Measurements from ENCODE around the gene BRD1. TPM values are rescaled to one million over a fixed set of nuclear protein-coding genes. Genes with fewer than 3 reads are reported as not detected.

The BRD1 gene
- total and polyA plus RNA-seq, 9 of the 15 experiments (the other 6 are each of a cell fraction or from before 2014, with no cell fraction given): 0.42 to 17.6 (median 5.5) TPM

GRCh38 chr22:49793296-49793695 lies 34.4 kb downstream of the BRD1 start:
- FAIRE-seq (no peak), DNase-seq (ENCODE audit: extremely low read depth in 1 of 4, low spot score in 3 of 4) (no peak)
- H3K79me2 ChIP-seq (ENCODE audit: control insufficient read depth, insufficient read depth, low read length): no peaks in the 10 kb centered on the region; the same call in 1 of the 3 replicates

More at GRCh38 chr22:49793296-49793695, 34.4 kb downstream of the BRD1 start:
- intact Hi-C loops (cut with micrococcal nuclease): no loop called here
- Histone ChIP-seq H3K9me3 (replicated peaks; ENCODE audit: control insufficient read depth, insufficient read depth, low read depth, low read length) (no peaks in the 10 kb centered on the region), H3K4me1 (replicated peaks in 1 of 2; ENCODE audit: control insufficient read depth in 2 of 2, insufficient read depth in 2 of 2, low read length in 2 of 2) (peaks cover 0 to 13% of the 10 kb centered on the region in 2 experiments; a peak in 2 of 5 replicates), H3K36me3 (ENCODE audit: control insufficient read depth, insufficient read depth, low read length) (peaks cover 88% of the 10 kb centered on the region; the same call in 2 of the 3 replicates), H3K9ac (ENCODE audit: insufficient read depth in 1 of 2, low read depth in 2 of 2, low read length in 2 of 2) (no peak overlapping the region), H3K9me1 (ENCODE audit: control insufficient read depth, insufficient read depth, low read length) (no peaks in the 10 kb centered on the region), H2AFZ (ENCODE audit: low read depth, low read length) (no peak overlapping the region), H3K4me2 (ENCODE audit: insufficient read depth, low read length) (no peak overlapping the region), H3K4me3 (no peak overlapping the region), H3K27ac (ENCODE audit: extremely low read depth, low read depth, low read length) (no peak overlapping the region), H4K20me1 (replicated peaks; ENCODE audit: control insufficient read depth, insufficient read depth, low read length) (peaks cover 15% of the 10 kb centered on the region; the same call in 1 of the 2 replicates), H3K27me3 (ENCODE audit: control insufficient read depth in 2 of 2, insufficient read depth in 2 of 2, low read length in 2 of 2) (no peaks in the 10 kb centered on the region)
- no peak for ATAC-seq
- ChIA-PET CTCF (ENCODE audit: low intra/inter-chr PET ratio) (no interaction called here), POLR2A (no interaction called here)
- BruUV-seq (replicated peaks): no TSS peak
- no peak for TF ChIP-seq TBL1XR1 (IDR thresholded peaks at IDR 0.05; ENCODE audit: low read length in 2 of 2)
- TF ChIP-seq PKNOX1 (IDR thresholded peaks at IDR 0.05): no peak
- TF ChIP-seq PYGO2 (tag; IDR thresholded peaks at IDR 0.05): no peak
- no peak for TF ChIP-seq ZBTB1 (CRISPR knock-in tag; IDR thresholded peaks at IDR 0.05; ENCODE audit: borderline replicate concordance, low read depth)
- TF ChIP-seq PHB (CRISPR knock-in tag; IDR thresholded peaks at IDR 0.05): no peak
- TF ChIP-seq ZNF436 (CRISPR knock-in tag; IDR thresholded peaks at IDR 0.05): no peak
- TF ChIP-seq ZNF212 (CRISPR knock-in tag; IDR thresholded peaks at IDR 0.05): no peak
- no peak for TF ChIP-seq PURB (CRISPR knock-in tag; IDR thresholded peaks at IDR 0.05; ENCODE audit: low read depth)
- TF ChIP-seq ZNF589 (CRISPR knock-in tag; IDR thresholded peaks at IDR 0.05; ENCODE audit: low read depth): no peak
- TF ChIP-seq SUPT5H (IDR thresholded peaks at IDR 0.05): no peak
- no peak for TF ChIP-seq ZBTB12 (CRISPR knock-in tag; IDR thresholded peaks at IDR 0.05)
- no peak for TF ChIP-seq ZMIZ1 (IDR thresholded peaks at IDR 0.05; ENCODE audit: low read depth in 2 of 2, low read length in 2 of 2)
- WGBS (ENCODE audit: insufficient coverage, low coverage, missing lambda C conversion rate): 96% methylated on average over 8 of the region's 10 CpGs
- in situ Hi-C loops (cut with MboI): no loop called here

Data from K562 (cell line).